Measurements from ENCODE around the gene C6orf163.
"Not testable (repeated sequence)": the region's sequence is repeated elsewhere in the genome, so short reads cannot be mapped to it uniquely, and the experiment has no call there.

The C6orf163 gene

GRCh38 chr6:87344731-87345130, at the start of gene C6orf163:
C6orf163 (plus strand) TSS chr6:87344813; CDS start chr6:87345100, 287 bp downstream.
- in situ Hi-C loops (cut with MboI; ENCODE audit: low sequenced_read_pairs), result no loop called here

GRCh38 chr6:87297119-87297518, 47.5 kb upstream of the C6orf163 start:
- in situ Hi-C loops (cut with MboI; ENCODE audit: low sequenced_read_pairs), result no loop called here

- in situ Hi-C loops (cut with MboI; ENCODE audit: low sequenced_read_pairs), result not testable (repeated sequence)
Measured at GRCh38 chr6:87301277-87301676, 43.3 kb upstream of the C6orf163 start.

GRCh38 chr6:87308970-87309369, 35.6 kb upstream of the C6orf163 start:
- in situ Hi-C loops (cut with MboI; ENCODE audit: low sequenced_read_pairs), result no loop called here

- in situ Hi-C loops (cut with MboI; ENCODE audit: low sequenced_read_pairs), result no loop called here
Measured at GRCh38 chr6:87312860-87313259, 31.8 kb upstream of the C6orf163 start.

GRCh38 chr6:87315071-87315470, 29.5 kb upstream of the C6orf163 start:
- in situ Hi-C loops (cut with MboI; ENCODE audit: low sequenced_read_pairs), result no loop called here

- in situ Hi-C loops (cut with MboI; ENCODE audit: low sequenced_read_pairs), result no loop called here
Measured at GRCh38 chr6:87319271-87319987, 25.2 kb upstream of the C6orf163 start.

GRCh38 chr6:87322304-87323212, 22.1 kb upstream of the C6orf163 start, which contains the start of gene SMIM8:
SMIM8 (plus strand) TSS chr6:87322588; CDS start chr6:87337032, 14,444 bp downstream.
- in situ Hi-C loops (cut with MboI; ENCODE audit: low sequenced_read_pairs), result no loop called here

- in situ Hi-C loops (cut with MboI; ENCODE audit: low sequenced_read_pairs), result not testable (repeated sequence)
Measured at GRCh38 chr6:87323880-87324279, 20.7 kb upstream of the C6orf163 start.

GRCh38 chr6:87330961-87331360, 13.7 kb upstream of the C6orf163 start:
- in situ Hi-C loops (cut with MboI; ENCODE audit: low sequenced_read_pairs), result no loop called here

GRCh38 chr6:87333033-87333432, 11.6 kb upstream of the C6orf163 start:
- in situ Hi-C loops (cut with MboI; ENCODE audit: low sequenced_read_pairs), result no loop called here

- in situ Hi-C loops (cut with MboI; ENCODE audit: low sequenced_read_pairs), result no loop called here
Measured at GRCh38 chr6:87333591-87334181, 10.9 kb upstream of the C6orf163 start.

GRCh38 chr6:87334683-87335082, 9.9 kb upstream of the C6orf163 start:
- in situ Hi-C loops (cut with MboI; ENCODE audit: low sequenced_read_pairs), result no loop called here

- in situ Hi-C loops (cut with MboI; ENCODE audit: low sequenced_read_pairs), result no loop called here
Measured at GRCh38 chr6:87336367-87336766, 8.2 kb upstream of the C6orf163 start.

- in situ Hi-C loops (cut with MboI; ENCODE audit: low sequenced_read_pairs), result no loop called here
Measured at GRCh38 chr6:87340230-87340629, 4.4 kb upstream of the C6orf163 start.

GRCh38 chr6:87341158-87341557, 3.5 kb upstream of the C6orf163 start:
- in situ Hi-C loops (cut with MboI; ENCODE audit: low sequenced_read_pairs), result no loop called here

- in situ Hi-C loops (cut with MboI; ENCODE audit: low sequenced_read_pairs), result no loop called here
Measured at GRCh38 chr6:87341899-87342298, 2.7 kb upstream of the C6orf163 start.

GRCh38 chr6:87342829-87343228, 1.8 kb upstream of the C6orf163 start:
- in situ Hi-C loops (cut with MboI; ENCODE audit: low sequenced_read_pairs), result no loop called here

- in situ Hi-C loops (cut with MboI; ENCODE audit: low sequenced_read_pairs), result no loop called here
Measured at GRCh38 chr6:87346700-87347099, 2.1 kb downstream of the C6orf163 start.

GRCh38 chr6:87349896-87350295, 5.3 kb downstream of the C6orf163 start:
- in situ Hi-C loops (cut with MboI; ENCODE audit: low sequenced_read_pairs), result no loop called here

- in situ Hi-C loops (cut with MboI; ENCODE audit: low sequenced_read_pairs), result no loop called here
Measured at GRCh38 chr6:87350516-87350915, 5.9 kb downstream of the C6orf163 start.
